NAMALWA (cell line): ENCODE data around the gene TTC7B.

Experiments
- DNase-seq: peaks from one replicate; pipeline ENCODE4 v3.0.0-alpha.2; 2015; ENCODE audit warnings: low spot score

TTC7B gene

DNA sequence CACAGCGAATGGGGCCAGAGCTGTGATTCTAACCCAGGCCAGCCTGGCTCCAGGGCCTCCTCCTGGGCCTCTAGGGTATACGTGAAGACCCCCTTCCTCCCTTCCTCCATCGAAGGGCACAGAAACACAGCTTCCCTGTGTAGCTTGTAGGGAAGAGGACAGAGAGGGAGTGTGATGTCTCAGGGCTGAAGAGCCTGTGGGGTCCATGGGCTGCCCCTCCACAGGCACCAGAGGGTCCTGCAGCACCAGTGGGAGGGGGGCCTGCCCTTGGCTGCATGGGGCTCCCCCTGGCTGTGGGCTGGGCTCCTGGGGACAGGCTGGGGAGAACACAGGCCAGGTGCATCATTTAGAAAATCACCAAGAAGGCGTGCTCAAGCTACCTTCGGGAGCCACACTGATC, 240.9 kb downstream of the TTC7B start:
- no peak for DNase-seq

DNA sequence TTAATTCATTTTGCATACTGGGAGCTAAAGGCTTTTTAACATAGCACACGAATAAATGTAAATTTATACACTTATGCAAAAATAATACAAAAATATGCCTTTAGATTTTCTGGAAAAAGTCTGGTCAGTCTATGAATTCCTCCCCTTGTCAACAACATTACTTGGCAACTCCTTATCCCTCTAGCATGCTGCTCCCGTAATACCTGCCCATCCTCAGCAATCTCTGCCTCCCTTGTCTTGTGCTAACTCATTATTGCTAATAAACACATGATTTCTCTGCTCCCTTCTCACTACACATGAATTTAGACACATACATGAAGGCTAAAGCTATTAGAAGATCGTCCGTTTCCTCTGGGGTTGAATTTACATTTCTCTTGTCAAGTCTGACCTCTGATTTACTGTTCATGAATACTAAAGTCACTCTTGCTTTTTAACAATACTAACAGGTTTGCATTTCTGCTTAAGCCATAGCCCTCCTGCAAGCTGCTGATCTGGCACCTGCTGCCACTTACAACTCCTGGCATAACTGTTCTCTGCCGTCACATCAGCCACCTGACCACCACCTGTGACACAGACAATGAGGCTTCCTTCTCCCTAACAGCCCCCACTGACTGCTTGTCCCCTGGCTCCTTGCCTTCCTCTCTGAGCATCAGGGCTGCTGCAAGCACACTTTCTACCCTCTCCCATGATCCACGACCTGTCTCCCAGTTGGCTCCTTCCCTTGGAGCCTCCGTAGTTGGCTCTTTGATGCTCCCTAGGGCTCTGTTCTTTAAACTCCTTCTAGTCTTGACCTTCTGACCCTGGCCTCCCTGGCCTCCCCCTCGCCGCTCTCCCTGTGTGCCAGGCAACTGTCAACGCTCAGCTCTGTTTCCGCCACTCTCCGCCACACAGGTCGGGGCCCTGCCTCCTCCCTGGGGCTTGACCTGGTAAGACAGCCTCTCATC, 241.8 kb downstream of the TTC7B start:
- DNase-seq: no peak

DNA sequence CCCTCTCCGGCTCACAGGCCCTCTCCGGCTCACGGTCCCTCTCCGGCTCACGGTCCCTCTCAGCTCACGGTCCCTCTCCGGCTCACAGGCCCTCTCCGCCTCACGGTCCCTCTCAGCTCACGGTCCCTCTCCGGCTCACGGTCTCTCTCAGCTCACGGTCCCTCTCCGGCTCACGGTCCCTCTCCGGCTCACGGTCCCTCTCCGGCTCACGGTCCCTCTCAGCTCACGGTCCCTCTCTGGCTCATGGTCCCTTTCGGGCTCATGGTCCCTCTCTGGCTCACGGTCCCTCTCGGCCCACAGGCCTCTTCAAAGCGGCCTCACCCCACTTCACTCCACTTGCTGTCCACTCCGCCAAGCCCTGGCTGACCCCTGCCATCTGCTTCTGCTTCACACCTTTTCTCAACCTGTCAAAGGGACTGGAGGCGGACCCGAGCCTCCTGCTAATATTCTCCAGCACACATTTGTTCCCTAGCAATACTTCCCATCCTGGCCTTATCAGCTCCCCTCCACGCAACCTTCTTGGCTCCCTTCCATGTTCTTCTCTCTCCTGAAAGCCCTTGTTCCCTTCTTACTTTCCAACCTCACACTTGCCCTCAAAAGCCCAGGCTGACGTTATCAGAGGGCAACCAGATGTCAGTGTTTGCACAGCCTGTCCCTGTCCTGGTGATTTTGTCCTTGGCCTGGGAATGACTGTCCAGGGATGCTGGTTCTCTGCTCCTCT, 242.7 kb downstream of the TTC7B start:
- DNase-seq: no peak

DNA sequence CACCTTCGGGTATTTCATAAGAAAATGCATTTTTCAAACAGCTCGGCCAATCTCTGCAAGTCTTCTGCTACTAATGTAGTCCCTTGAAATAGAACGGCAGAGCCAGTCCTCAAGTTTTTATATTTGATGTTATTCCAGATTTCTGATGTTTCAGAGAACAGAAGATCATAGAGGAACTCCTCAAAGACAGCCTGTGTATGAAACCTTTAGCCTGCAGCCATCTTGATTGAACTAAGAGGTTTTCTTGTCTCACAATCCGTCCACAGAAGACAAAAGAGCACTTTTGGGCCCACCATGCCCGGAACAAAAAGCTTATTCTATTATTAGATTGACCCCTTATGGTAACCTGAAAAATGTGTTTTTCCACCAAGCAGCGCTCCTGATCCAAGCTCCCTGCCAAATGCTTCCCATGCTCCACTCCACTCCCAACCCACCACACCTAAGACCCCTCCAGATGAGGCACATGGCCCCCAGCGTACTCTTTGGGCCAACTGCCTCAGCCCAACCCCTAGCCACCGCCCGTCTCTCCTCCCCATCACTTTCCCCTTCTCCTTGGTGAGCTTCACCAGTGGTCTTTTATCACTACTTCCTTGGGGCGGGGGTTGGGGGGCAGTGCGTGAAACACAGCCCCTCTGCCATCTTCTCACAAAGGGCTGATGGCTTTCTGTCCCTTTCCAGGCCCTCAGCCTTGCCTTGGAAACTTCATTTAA, 243.6 kb downstream of the TTC7B start:
- DNase-seq: no peak

DNA sequence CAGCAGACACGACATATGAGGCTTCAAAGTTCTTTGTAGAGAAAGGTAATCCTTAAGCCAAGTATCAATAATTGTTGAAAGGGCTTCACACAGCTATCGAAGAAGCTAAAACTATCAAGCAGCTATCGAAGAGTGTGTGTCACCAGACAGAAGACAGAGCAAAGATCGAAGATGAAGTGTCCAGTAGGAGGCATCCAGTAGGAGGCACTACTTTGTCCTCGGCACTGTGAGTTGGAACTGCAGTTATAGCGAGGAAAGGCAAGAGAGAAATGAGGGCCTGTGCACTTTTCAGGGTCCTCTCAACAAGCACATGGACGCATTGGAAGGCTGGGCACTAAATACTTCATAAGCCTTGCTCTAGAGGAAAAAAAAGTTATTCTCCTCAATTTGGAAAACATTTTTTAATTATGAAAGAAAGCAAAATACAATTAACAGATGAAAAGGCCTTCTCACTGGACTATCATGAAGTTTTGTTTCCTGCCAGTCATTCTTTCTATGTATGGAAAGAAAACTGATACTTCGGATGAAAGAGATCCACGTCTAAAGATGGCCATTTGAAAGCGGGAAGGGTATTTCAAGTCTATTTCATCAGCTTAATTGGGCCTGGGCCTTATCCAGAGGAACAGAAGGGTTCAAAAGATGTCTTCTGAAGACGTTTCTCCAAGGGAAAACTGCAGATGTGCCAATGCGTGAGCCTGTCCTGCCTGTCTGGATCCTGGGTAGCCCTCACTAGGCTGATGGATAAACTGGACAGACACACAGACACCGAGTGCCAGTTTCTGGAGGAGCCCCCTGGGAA, 244.9 kb downstream of the TTC7B start:
- no peak for DNase-seq

DNA sequence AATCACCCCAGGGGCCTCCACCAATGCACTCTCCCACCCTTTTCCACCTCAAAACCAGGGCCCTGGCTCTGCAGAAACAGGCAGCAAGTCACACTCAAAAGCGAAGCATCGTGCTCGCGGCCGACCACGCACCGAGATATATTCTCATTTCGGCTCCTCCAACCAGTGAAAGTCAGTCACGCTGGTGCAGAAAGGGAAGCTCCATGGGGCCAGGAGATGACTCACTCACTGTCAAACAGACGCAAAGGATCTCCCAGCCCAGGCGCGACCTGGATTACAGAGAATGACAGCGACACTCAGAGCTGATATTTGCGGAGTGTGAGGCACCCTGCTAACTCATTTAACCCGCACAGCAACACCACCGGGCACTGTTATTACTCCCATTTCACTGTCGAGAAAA, 245.8 kb downstream of the TTC7B start:
- DNase-seq: no peak

DNA sequence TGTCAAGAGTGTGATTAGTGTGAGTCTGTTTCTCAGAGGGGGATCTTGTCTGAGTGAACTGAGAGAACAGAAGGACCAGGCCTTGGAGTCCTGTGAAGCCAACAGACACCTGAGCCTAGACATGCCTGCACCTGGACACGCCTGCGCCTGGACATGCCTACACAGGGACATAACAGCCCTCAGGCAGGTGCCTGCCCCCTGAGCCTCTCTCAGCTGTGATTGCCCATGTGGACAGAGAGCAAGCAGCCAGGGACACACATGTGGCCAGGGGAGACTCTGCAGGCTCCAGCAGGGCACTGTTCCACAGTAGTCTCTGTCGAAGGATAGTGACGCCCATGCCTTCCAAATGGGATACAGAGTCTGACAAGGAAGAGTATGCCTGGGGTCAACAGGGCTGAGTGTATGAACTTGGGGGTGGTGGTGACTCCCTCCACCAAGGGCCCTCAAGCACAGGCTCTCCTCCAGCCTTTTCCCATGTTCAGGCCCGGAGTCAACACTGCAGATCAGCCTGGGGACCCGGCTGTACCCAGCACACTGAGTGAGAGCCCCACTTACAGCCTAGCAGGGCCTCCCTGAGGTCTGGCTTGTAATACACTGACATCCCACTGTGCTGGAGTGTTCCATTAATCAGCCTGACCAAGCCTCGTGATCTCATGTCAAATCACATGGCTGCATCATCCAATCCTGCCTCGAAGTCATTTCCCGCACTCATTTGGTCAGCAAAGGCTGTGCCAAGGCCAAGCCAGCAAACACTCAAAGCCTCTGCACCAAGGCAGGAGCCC, 246.4 kb downstream of the TTC7B start:
- no peak for DNase-seq

DNA sequence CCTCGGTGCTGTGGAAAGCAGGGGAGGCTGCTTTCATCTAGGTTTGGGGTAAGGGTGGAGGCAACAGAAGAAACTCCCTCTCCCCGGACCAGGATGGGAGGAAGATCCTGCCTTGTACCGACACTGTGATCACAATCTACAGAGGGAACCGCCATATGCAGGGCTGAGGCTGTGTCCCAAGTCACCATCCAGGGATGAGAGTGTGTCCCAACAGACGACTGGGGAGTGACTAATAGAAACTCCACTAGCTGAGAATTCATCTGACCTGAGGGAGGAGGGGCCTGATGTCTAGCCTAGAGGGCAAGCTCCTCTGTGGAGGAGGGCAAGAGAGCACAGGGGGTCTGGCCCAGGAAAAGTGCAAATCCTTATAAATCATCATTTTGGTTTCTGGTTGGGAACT, 247.0 kb downstream of the TTC7B start:
- DNase-seq: no peak

DNA sequence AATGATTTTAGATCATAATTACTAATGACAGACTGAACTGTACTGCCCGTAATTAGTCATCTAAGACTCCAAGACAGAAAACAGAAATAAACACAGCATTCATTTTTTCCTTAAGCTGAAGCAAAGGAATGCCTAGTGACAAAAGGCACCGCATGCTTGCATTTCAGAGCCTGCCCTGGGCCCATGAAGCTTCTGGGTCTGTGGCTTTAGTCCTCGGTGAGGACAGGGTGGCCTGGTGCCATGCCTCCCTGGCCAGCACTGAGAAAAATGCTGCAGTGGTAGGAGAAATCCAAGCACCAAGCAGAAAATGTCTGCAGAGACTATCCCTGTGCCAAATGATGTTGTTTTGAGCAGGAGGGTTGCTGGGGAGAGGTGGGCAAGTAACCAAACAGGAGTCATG, 247.8 kb downstream of the TTC7B start:
- no peak for DNase-seq

DNA sequence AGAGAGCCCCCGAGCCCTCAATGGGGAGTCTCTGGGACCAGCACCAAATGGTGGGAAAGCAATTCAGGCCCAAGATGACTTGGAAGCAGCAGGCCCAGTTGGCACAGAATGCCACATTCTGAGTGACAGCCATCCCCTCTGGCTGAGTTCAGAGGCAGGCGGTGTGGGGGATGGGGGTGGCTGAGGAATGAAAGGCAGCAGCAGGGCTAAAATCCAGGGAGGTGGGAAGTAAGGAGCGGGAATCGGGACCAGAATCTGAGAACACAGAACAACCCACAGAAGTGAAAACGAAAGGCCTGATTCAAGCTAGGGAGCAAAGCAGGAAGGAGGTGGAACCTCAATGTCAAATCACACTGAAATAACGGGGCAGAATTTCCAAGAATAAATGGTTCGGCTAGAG, 248.2 kb downstream of the TTC7B start:
- no peak for DNase-seq

DNA sequence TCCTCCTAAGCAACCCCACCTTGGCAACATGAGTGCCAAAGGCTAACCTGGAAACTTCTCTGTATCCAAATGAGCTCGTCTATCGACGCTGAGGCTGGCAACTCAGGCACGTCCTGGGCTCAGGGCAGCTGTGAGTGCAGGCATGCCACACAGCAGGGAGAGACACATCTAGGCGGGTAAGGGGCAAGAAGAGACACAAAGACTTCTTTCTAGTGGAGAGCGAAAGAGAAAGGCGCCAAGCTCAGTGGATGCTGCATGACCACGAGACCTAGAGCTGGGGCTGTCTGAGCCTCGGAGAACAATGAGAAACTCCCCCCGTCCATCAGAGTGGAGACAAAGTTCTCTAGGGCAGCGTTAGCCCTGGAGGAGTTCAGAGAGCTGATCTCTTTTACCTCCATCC, 249.0 kb downstream of the TTC7B start:
- no peak for DNase-seq

DNA sequence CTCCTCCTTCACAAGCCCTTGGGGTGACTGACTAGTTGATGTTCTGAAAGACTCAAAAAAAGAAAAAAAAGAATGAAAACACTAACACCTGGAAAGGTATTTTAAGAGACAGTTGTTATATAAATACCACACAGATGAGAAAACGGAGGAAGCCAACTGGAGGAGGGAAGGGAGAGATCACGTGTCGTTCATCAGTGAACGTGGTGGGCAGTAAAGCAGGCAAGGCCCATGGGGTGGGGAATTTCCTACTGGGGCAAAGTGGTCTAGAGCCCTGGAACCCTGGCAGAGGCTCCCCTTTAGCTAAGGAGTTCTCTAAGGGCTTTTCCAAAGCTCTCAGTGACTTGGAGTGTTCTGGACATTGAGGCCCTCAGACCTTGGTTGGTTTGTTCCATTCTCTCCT, 249.7 kb downstream of the TTC7B start:
- no peak for DNase-seq

DNA sequence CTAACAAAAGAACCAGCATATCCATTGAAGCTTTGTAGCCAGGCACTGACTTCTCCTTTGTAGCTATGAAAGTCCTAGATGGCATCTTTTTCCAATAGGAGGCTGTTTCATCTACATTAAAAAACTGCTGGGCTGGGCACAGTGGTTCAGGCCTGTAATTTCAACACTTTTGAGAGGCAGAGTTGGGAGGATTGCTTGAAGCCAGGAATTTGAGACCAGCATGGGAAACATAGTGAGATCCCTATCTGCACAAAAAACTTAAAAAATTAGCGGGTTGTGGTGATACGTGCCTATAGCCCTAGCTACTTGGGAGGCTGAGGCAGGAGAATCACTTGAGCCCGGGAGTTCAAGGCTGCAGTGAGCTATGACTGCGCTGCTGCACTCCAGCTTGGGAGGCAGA, 251.7 kb downstream of the TTC7B start:
- no peak for DNase-seq

DNA sequence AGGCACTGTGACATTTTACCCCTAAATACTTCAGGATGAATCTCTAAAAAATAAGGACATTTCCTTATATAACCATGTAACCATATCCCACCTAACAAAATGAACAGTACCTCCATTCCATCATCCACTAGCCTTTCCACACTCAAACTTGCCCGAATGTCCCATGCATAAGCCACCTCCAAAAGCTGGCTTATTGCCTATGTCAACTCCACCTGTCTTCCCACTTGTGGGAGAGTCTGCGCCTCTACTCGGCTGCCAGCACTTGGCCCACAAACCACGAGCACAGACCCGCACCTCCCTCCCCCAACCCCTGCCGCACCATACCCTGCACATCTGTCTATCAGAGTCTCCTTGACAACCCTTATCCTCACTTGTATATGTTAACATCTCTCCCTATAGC, 253.6 kb downstream of the TTC7B start:
- DNase-seq: no peak

DNA sequence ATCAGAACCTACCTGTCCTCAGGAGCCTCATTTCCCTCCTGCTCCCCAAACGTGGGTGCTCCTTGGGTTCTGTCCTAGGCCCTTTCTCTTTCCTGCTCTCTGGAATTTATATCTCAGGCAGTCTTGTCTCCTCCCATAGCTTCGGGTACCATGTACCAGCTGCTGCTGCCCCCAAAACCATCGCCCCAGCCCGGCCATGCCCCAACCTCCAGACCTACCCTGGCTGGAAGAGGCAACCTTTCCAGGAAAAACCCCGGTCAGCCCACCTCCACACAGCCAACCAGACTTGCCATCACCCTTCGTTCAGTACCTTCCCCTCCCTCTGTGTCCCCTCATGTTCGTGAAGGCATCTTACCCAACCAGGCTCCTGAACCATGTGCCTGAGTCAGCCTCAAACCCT, 254.3 kb downstream of the TTC7B start:
- DNase-seq: no peak

DNA sequence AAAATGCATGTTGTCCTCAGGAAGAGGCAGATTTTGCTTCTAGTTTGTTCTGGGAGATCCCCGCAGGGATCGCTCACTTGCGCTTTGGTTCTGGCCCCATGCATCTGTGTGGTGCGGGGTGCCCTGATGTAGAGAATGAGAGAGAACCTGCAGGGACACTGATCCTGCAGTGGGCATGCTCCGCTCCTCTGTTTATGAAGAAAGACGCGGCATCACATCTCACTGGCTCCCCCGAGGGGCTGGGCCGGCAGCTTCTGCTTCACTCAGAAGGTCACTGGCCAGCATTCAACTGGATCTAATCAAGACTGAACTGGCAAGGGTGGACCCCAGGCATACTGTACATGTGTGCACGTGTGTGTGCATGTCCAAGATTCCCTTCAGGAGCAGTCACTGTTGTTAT, 255.2 kb downstream of the TTC7B start:
- no peak for DNase-seq

DNA sequence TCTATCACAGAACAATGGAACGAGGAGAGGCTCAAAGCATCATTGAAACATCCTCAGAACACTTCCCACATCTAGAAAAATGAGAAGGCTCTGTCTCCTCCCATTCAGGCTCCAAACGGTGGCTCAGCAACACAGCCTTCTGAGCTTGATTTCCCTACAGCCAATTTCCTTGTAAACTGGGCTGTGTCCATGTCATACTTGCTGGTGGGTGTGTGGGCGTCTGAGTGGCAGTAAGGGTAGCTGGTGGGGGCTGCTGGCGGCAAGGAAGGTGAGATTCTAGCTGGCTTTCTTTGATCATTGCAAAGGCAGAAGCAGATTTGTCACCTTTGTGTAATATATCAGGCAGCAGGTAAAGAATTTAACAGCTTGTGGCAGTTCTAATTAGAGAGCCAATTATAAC, 255.7 kb downstream of the TTC7B start:
- DNase-seq: no peak

DNA sequence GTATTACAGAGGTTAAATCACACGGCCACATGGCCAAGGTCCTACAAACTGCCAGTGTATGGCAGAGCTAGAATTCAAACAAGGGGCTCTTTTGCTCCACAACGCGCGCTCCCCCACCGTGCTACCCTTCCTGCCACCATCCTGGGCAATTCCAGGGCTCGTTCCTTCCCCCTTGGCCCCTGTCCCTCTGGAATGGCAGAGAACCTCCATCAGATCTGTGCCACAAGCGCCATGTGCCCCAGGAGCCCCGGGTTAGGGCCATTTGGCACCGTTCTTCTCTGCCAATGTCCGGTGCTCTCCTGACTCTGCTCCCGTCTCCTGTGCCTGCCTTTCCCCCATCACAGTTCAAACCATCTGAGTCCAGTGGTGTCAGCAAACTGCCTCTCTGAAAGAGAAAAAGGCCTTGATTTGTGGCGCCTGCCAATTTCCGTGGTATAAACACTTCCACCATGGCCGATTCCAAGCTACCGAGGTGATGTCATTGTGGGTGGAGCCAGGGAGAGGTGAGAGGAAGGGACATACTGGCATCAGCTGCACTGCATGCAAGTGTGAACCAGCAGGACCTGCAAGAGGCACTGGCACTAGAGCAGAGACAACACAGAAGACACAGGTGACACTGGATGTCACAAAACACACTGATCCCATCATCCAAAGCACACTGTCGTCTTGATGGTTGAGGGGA, 256.3 kb downstream of the TTC7B start:
- no peak for DNase-seq

DNA sequence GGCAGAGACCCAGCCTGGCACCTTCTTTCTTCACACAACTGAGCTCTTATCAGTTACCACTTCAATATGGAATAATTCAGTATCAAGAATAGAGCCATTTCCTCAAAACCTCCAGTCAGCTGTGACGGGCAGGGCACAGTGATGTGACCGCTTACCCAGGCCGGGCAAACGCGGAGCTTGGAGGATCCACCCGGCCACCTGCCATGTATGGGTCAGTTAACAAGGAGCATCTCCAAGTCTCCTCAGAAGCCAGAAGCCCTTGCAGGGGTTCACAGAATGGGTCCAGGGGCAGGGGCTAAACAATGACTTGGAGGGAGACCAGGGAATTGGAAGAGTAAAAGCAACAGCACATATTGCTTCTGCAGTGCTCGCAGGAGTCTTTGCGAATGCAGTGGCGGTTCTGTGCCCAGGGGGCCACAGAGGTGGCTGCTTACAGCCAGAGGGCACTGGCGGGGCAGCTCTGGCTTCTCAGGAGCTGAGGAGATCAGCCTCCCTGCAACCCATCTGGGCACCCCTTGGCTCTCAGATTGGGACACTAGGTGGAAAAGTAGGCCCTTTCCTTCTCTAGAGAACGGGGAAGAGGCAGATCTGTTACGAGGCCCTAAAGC, 257.1 kb downstream of the TTC7B start:
- no peak for DNase-seq
